ENCODE data around the gene CYP2E1.
"Not testable (repeated sequence)": the region's sequence is repeated elsewhere in the genome, so short reads cannot be mapped to it uniquely, and the experiment has no call there.

The CYP2E1 gene

GRCh38 chr10:133577037-133577436 is 49.9 kb downstream of the CYP2E1 start:
- not testable (repeated sequence) for DNase-seq

Data from islet precursor cell (in vitro differentiated cells).